HepG2 (cell line): ENCODE measurements around the gene BLCAP. TPM values are rescaled to one million over a fixed set of nuclear protein-coding genes. Genes with fewer than 3 reads are reported as not detected.

Experiments
- GATA4 ChIP-seq: sonication (generic); IDR thresholded peaks from 2 replicates; pipeline ENCODE4 v1.6.1; 2016; ENCODE audit warnings: antibody characterized with exemption, low read depth, borderline replicate concordance
- KLF6 ChIP-seq: IDR thresholded peaks from 2 replicates; pipeline ENCODE4 v1.8.0; 2016; ENCODE audit warnings: missing biosample characterization, missing genetic modification reagents
- SMYD3 ChIP-seq: sonication (generic); formaldehyde crosslinking; IDR thresholded peaks from 2 replicates; pipeline ENCODE4 v1.8.1; 2023; ENCODE audit warnings: mild to moderate bottlenecking, missing genetic modification reagents
- USF2 ChIP-seq, 2 experiments: sonication (generic) in 1 of 2; formaldehyde crosslinking in 1 of 2; IDR thresholded peaks; 2 replicates each; pipeline versions ENCODE4 v1.5.1 to v1.6.1; 2011 to 2020; ENCODE audit warnings: borderline replicate concordance in 1 of 2, low read depth in 1 of 2, low read length in 1 of 2, mild to moderate bottlenecking in 1 of 2, missing genetic modification reagents in 1 of 2, moderate library complexity in 1 of 2
- ZNF142 ChIP-seq: sonication (generic); formaldehyde crosslinking; IDR thresholded peaks from 2 replicates; pipeline ENCODE4 v1.4.0; 2020; ENCODE audit warnings: missing genetic modification reagents
- ZNF576 ChIP-seq: sonication (generic); formaldehyde crosslinking; IDR thresholded peaks from 2 replicates; pipeline ENCODE4 v1.4.0; 2020; ENCODE audit warnings: mild to moderate bottlenecking, missing genetic modification reagents
- polyA plus RNA-seq, 8 experiments: library from polyadenylated mRNA; depleted of rRNA in 3 of 8; stranded (reverse) in 7 of 8; unstranded in 1 of 8; fragments of >200 nt; fragmentation: Illumina TruSeq in 4 of 8; extraction: Trizol in 4 of 8; gene quantifications; 2 replicates each; pipeline versions ENCODE4 v1.2.1 to v1.2.3, GENCODE V29; 2011 to 2016; ENCODE audit warnings: low read depth in 4 of 8, missing spikeins in 1 of 8, mixed read lengths in 1 of 8; ENCODE audit not compliant: insufficient read depth in 1 of 8
- total RNA-seq, 5 experiments: library from RNA; depleted of rRNA; stranded (reverse); fragments of >200 nt; fragmentation: Illumina TruSeq; extraction: Trizol; gene quantifications; 2 replicates each; pipeline ENCODE4 v1.2.3, GENCODE V29; 2016; ENCODE audit warnings: low read depth in 1 of 5

The BLCAP gene
- total and polyA plus RNA-seq, 2 of the 13 experiments (the other 11 are each of a cell fraction or from before 2014, with no cell fraction given), result 52.4 to 86.8 TPM

DNA sequence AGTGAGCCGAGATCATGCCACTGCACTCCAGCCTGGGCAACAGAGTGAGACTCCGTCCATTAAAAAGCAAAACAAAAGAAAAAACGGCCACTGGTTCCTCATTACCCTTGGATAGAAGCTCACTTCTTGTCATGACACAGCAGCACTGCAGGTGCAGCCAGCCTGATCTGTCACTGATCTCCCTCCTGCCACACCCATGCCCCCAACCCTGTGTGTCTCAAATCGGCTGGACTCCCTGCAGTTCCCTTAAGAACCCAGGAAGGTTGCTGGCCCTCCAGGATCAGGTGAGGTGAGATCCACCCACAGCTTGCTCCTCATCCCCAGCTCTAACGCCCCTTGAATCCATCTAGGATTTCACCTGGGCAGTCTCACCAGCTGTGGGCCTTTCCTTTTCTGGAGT lies 32.9 kb downstream of the BLCAP start (continued):
- TF ChIP-seq KLF6 (CRISPR knock-in tag) (no peak), ZNF576 (CRISPR knock-in tag) (no peak), SMYD3 (CRISPR knock-in tag) (no peak), USF2 (IDR thresholded peaks at IDR 0.05; ENCODE audit: low read depth, low read length) (no peak), USF2 (CRISPR knock-in tag; IDR thresholded peaks at IDR 0.05; ENCODE audit: borderline replicate concordance) (no peak), ZNF142 (CRISPR knock-in tag) (no peak), GATA4 (no peak)
